Prostate gland (tissue), 2 donors: Measurements from ENCODE around the gene CHST8. TPM values are rescaled to one million over a fixed set of nuclear protein-coding genes. Genes with fewer than 3 reads are reported as not detected.
"Not testable (repeated sequence)": the region's sequence is repeated elsewhere in the genome, so short reads cannot be mapped to it uniquely, and the experiment has no call there.

Experiments used
- DNase-seq: peaks from one replicate; pipeline ENCODE4 v3.0.0-alpha.2; 2019; ENCODE audit warnings: low spot score
- H3K27ac ChIP-seq, 2 donors: fragments of 200-600 bp; sonication (generic); 2 replicates each; pipeline ENCODE4 v1.5.1; 2017 to 2019
- H3K27me3 ChIP-seq: fragments of 200-600 bp; sonication (generic); replicated peaks from 2 replicates; pipeline ENCODE4 v1.5.1; 2019; ENCODE audit not compliant: insufficient read depth
- H3K36me3 ChIP-seq, 2 donors: fragments of 200-600 bp; sonication (generic); 1 replicate in 1 of 2; 2 replicates in 1 of 2; pipeline versions ENCODE4 v1.5.1 to v1.8.1; 2017 to 2019
- H3K4me1 ChIP-seq: fragments of 200-600 bp; sonication (generic); replicated peaks from 2 replicates; pipeline ENCODE4 v1.5.1; 2019
- H3K4me3 ChIP-seq, 2 donors: fragments of 200-600 bp; sonication (generic); 2 replicates each; pipeline ENCODE4 v1.5.1; 2017 to 2019
- H3K9me3 ChIP-seq: fragments of 200-600 bp; sonication (generic); 2 replicates; pipeline ENCODE4 v1.5.1; 2017
- POLR2A ChIP-seq: fragments of 450-650 bp; IDR thresholded peaks from one replicate; pipeline ENCODE4 v1.6.1; 2016; ENCODE audit warnings: antibody characterized with exemption, mild to moderate bottlenecking
- POLR2AphosphoS5 ChIP-seq: sonication (generic); formaldehyde crosslinking; IDR thresholded peaks from one replicate; pipeline ENCODE4 v1.6.1; 2017; ENCODE audit warnings: antibody characterized with exemption
- WGBS: methylation state at CpG from one replicate; pipeline ENCODE4 v1.1.5; 2018; 5-methylcytosine and 5-hydroxymethylcytosine counted together
- intact Hi-C: fragments of 100-400 bp; cut with DNase I; formaldehyde crosslinking; loops from one replicate; pipeline ENCODE4 v1.14.2; 2022
- total RNA-seq, 2 donors: library from RNA; depleted of rRNA; stranded (reverse); fragments of >200 nt; gene quantifications; one replicate each; pipeline ENCODE4 v1.1.0, GENCODE V29; 2016
- TF ChIP-seq, protein P1 (sequence below), 4 experiments: fragments of 200-600 bp in 2 of 4; fragments of 450-650 bp in 2 of 4; sonication (generic) in 2 of 4; IDR thresholded peaks; 1 replicate in 3 of 4; 2 replicates in 1 of 4; pipeline ENCODE4 v1.5.1; 2016 to 2019; ENCODE audit warnings: antibody characterized with exemption in 4 of 4, mild to moderate bottlenecking in 2 of 4, moderate library complexity in 2 of 4

CHST8 gene
- total RNA-seq, 2 donors from 2014 or later, result 1.3 to 2.7 TPM

DNA sequence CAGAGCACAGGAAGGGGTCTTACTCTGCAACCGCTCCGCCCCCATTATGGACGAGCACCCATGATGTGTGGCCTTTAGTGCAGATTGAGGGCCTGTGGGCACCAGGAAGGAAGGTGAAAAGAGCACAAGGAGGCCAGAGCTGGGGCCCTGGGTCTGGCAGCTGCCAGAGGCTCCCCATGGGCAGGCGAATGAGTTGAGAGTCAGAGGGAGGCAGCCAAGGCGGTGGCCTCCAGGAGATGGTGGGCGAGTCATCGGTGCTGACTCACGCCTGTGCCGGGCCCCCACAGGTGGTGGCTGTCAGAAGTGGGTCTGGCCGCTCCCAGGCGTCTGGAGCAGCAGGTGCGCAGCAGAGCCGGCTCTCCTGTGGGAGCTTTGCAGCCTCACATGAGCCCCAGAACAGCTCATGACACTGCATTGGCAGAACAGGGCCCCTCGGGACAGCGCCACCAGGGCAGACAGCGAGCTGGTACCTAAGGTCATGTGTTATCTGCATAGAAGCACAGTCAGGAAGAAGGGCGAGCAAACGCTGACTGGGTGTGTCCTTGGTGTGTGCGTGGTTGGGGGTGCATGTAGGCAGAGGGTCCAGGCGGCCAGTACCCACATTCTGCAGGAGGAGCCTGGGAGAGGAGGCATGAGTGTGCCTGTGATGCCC, 68.8 kb downstream of the CHST8 start:
- DNase-seq, result no peak
- WGBS, result 74% methylated on average over 14 of the region's 20 CpGs
- intact Hi-C loops, result no loop called here
- H3K27me3 ChIP-seq, result peaks cover 4% of the 10 kb centered on the region
- H3K36me3 ChIP-seq, result no peaks in the 10 kb centered on the region
- H3K4me3 ChIP-seq, result no peak overlapping the region
- H3K27ac ChIP-seq, result no peak overlapping the region
- TF ChIP-seq POLR2A (no peak), POLR2AphosphoS5 (no peak)
- TF ChIP-seq, protein P1, sequence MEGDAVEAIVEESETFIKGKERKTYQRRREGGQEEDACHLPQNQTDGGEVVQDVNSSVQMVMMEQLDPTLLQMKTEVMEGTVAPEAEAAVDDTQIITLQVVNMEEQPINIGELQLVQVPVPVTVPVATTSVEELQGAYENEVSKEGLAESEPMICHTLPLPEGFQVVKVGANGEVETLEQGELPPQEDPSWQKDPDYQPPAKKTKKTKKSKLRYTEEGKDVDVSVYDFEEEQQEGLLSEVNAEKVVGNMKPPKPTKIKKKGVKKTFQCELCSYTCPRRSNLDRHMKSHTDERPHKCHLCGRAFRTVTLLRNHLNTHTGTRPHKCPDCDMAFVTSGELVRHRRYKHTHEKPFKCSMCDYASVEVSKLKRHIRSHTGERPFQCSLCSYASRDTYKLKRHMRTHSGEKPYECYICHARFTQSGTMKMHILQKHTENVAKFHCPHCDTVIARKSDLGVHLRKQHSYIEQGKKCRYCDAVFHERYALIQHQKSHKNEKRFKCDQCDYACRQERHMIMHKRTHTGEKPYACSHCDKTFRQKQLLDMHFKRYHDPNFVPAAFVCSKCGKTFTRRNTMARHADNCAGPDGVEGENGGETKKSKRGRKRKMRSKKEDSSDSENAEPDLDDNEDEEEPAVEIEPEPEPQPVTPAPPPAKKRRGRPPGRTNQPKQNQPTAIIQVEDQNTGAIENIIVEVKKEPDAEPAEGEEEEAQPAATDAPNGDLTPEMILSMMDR (IDR thresholded peaks at IDR 0.05), result no peak
- no peaks in the 10 kb centered on the region for H3K4me1 ChIP-seq
- no peaks in the 10 kb centered on the region for H3K9me3 ChIP-seq

DNA sequence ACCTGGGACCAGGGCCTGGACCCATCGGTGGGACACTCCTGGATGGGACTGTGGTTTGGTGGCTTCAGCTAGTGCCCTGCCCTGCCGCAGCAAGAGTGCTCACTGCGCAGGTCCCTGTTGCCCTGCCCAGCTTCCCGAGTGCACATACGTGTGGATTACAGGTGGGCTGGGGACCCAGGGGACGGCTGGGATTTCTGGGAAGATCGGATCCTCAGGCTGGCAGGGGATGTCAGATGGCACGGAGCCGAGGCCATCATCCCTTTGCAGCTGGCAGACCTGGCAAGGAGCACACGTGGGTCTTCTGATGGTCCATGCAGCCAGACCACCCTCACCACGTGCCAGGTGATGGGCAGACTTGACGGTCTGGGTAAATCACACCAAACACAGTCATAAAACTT, 69.3 kb downstream of the CHST8 start:
- Histone ChIP-seq H3K9me3 (no peaks in the 10 kb centered on the region), H3K27ac (no peak overlapping the region), H3K4me3 (no peak overlapping the region), H3K36me3 (no peaks in the 10 kb centered on the region), H3K4me1 (no peaks in the 10 kb centered on the region), H3K27me3 (peaks cover under 1% of the 10 kb centered on the region)
- no peak for DNase-seq
- intact Hi-C loops, result no loop called here
- TF ChIP-seq, protein P1 (IDR thresholded peaks at IDR 0.05), result no peak
- TF ChIP-seq POLR2A (no peak), POLR2AphosphoS5 (no peak)
- 83% methylated on average over 12 of the region's 12 CpGs for WGBS

DNA sequence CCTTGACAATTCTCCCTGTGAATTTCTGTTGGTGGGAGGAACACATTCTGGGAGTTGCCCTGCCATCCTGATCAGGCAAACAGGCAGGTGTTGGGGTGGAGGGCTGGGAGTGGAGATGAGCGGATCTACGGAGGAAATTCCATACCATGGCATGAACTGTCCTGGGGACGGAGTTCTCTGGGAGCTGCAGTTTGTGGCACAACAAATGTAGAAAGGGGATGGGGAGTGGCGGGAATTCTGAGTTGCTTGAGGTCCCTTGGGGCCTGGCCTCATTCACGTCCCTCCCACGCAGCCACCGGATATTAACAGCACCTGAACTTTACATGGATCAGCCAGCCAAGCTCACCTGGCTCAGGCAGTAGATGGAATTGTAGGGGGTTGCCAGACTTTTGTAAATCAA, 70.0 kb downstream of the CHST8 start:
- Histone ChIP-seq H3K27me3 (no peaks in the 10 kb centered on the region), H3K4me1 (no peaks in the 10 kb centered on the region), H3K4me3 (no peak overlapping the region), H3K9me3 (no peaks in the 10 kb centered on the region), H3K36me3 (no peaks in the 10 kb centered on the region), H3K27ac (no peak overlapping the region)
- WGBS, result 46% methylated on average over 7 of the region's 7 CpGs
- no peak for DNase-seq
- TF ChIP-seq POLR2A (no peak), POLR2AphosphoS5 (no peak)
- TF ChIP-seq, protein P1 (IDR thresholded peaks at IDR 0.05), result no peak
- intact Hi-C loops, result no loop called here

DNA sequence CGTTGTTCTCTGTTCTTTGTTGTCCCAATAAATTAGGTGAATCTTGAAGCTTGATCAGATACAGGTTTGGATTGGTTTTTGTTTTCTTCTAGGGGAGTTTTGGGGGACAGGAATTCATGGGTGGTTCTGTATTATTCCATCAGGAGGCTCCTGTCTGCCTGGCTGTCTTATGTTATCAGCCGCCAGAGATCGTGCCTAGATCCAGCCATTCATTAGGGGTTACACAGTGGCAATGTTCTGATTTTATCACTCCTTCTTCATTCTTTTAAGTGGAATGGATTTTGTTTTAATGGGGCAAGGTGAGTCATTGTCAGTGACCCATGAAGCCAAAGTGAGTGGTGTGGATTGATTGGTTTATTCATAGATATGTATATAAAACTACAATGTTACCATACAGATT, 71.9 kb downstream of the CHST8 start:
- TF ChIP-seq POLR2AphosphoS5 (no peak), POLR2A (no peak)
- TF ChIP-seq, protein P1 (IDR thresholded peaks at IDR 0.05), result no peak
- no peak overlapping the region for H3K27ac ChIP-seq
- intact Hi-C loops, result no loop called here
- H3K36me3 ChIP-seq, result no peaks in the 10 kb centered on the region
- no peak overlapping the region for H3K4me3 ChIP-seq
- H3K4me1 ChIP-seq, result no peaks in the 10 kb centered on the region
- H3K27me3 ChIP-seq, result no peaks in the 10 kb centered on the region
- H3K9me3 ChIP-seq, result no peaks in the 10 kb centered on the region
- no peak for DNase-seq
- 23% methylated on average over 3 of the region's 3 CpGs for WGBS

DNA sequence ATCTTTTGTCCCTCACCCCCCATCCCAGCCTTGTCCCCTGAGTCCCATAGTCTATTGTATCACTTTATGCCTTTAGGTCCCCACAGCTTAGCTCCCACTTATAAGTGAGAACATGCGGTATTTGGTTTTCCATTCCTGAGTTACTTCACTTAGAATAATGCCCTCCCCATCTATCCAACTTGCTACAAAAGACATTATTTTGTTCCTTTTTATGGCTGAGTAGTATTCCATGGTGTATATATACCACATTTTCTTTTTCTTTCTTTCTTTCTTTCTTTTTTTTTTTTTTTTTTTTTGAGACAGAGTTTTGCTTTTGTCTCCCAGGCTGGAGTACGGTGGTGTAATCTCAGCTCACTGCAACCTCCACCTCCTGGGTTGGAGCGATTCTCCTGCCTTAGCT, 73.8 kb downstream of the CHST8 start:
- H3K27me3 ChIP-seq, DNase-seq, intact Hi-C loops, H3K36me3 ChIP-seq, H3K9me3 ChIP-seq, H3K4me1 ChIP-seq, H3K27ac ChIP-seq, H3K4me3 ChIP-seq: not testable (repeated sequence)
- 93% methylated on average over 3 of the region's 3 CpGs for WGBS
